Stomach (tissue), 4 donors: ENCODE measurements around the gene DUOXA1.

Experiments
- EP300 ChIP-seq: sonication (generic); formaldehyde crosslinking; IDR thresholded peaks from one replicate; pipeline ENCODE4 v1.6.1; 2017; ENCODE audit warnings: antibody characterized with exemption
- POLR2A ChIP-seq, 4 donors: fragments of 450-650 bp; IDR thresholded peaks; one replicate each; pipeline ENCODE4 v1.6.1; 2016; ENCODE audit warnings: antibody characterized with exemption in 4 of 4, control low read depth in 2 of 4, mild to moderate bottlenecking in 1 of 4, moderate library complexity in 1 of 4
- POLR2AphosphoS5 ChIP-seq, 3 donors: sonication (generic); formaldehyde crosslinking; IDR thresholded peaks; one replicate each; pipeline ENCODE4 v1.6.1; 2016; ENCODE audit warnings: antibody characterized with exemption in 3 of 3
- TF ChIP-seq, protein P1 (sequence below), 7 experiments: fragments of 450-650 bp in 4 of 7; fragments of 200-600 bp in 3 of 7; sonication (generic) in 3 of 7; IDR thresholded peaks; one replicate each; pipeline ENCODE4 v1.5.1; 2016 to 2019; ENCODE audit warnings: antibody characterized with exemption in 7 of 7, control low read depth in 2 of 7, mild to moderate bottlenecking in 1 of 7

DNA sequence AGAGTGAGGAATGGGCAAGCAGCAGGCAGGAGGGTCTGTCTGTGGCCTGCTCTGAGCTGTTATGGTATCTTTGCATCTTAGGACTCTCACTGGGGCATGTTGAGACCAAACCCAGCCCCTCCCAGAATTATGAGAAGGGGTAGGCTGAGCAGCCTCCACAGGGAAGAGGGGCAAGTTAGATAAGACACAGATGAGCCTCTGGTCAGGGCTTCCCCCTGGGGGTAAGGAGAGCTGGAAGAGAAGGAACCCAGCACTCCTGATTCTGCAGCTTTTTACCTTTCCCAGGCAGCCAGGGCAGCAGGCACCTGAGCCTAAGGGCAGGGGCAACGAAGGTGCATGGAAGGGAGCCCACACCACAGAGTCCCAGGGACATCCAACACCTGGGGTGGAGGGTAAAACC, 19.4 kb upstream of the DUOXA1 start:
- no peak for TF ChIP-seq POLR2AphosphoS5 (IDR thresholded peaks at IDR 0.05)
- TF ChIP-seq, protein P1, sequence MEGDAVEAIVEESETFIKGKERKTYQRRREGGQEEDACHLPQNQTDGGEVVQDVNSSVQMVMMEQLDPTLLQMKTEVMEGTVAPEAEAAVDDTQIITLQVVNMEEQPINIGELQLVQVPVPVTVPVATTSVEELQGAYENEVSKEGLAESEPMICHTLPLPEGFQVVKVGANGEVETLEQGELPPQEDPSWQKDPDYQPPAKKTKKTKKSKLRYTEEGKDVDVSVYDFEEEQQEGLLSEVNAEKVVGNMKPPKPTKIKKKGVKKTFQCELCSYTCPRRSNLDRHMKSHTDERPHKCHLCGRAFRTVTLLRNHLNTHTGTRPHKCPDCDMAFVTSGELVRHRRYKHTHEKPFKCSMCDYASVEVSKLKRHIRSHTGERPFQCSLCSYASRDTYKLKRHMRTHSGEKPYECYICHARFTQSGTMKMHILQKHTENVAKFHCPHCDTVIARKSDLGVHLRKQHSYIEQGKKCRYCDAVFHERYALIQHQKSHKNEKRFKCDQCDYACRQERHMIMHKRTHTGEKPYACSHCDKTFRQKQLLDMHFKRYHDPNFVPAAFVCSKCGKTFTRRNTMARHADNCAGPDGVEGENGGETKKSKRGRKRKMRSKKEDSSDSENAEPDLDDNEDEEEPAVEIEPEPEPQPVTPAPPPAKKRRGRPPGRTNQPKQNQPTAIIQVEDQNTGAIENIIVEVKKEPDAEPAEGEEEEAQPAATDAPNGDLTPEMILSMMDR (IDR thresholded peaks at IDR 0.05): no peak
- TF ChIP-seq POLR2A (IDR thresholded peaks at IDR 0.05): no peak
- TF ChIP-seq EP300: no peak
